LNCaP clone FGC (cell line): Measurements from ENCODE around the gene SMCR8.
"Not testable (repeated sequence)": the region's sequence is repeated elsewhere in the genome, so short reads cannot be mapped to it uniquely, and the experiment has no call there.

Experiments
- DNase-seq: peaks from one replicate; pipeline ENCODE4 v3.0.0-alpha.2; 2011; ENCODE audit warnings: low read depth
- H3K4me3 ChIP-seq: 2 replicates; pipeline ENCODE4 v1.5.1; 2011; ENCODE audit warnings: mild to moderate bottlenecking, low read depth, low read length, control low read depth
- CTCF ChIP-seq: IDR thresholded peaks from 2 replicates; pipeline ENCODE4 v1.5.1; 2012; ENCODE audit warnings: mild to moderate bottlenecking; ENCODE audit not compliant: control insufficient read depth, insufficient read depth; ENCODE audit errors: extremely low read depth

The SMCR8 gene

GRCh38 chr17:18328643-18329204 is 13.6 kb downstream of the SMCR8 start:
- TF ChIP-seq CTCF = no peak
- no peak overlapping the region for H3K4me3 ChIP-seq
- no peak for DNase-seq

GRCh38 chr17:18331879-18332278 is 16.8 kb downstream of the SMCR8 start:
- TF ChIP-seq CTCF = no peak
- DNase-seq = no peak
- H3K4me3 ChIP-seq = no peak overlapping the region

GRCh38 chr17:18332909-18333489 is 17.9 kb downstream of the SMCR8 start:
- no peak for TF ChIP-seq CTCF
- H3K4me3 ChIP-seq = no peak overlapping the region
- DNase-seq = no peak

GRCh38 chr17:18338158-18338557 is 23.1 kb downstream of the SMCR8 start:
- H3K4me3 ChIP-seq, DNase-seq: not testable (repeated sequence)

GRCh38 chr17:18339933-18340332 is 24.8 kb downstream of the SMCR8 start:
- DNase-seq = no peak
- H3K4me3 ChIP-seq = no peak overlapping the region
- no peak for TF ChIP-seq CTCF

GRCh38 chr17:18344021-18344420 is 28.9 kb downstream of the SMCR8 start:
- TF ChIP-seq CTCF = no peak
- no peak for DNase-seq
- H3K4me3 ChIP-seq = no peak overlapping the region

GRCh38 chr17:18353541-18353940 is 38.4 kb downstream of the SMCR8 start:
- no peak for DNase-seq
- H3K4me3 ChIP-seq = no peak overlapping the region
- TF ChIP-seq CTCF = no peak
